Caco-2 (cell line): ENCODE data around the gene FAAP100. TPM values are rescaled to one million over a fixed set of nuclear protein-coding genes. Genes with fewer than 3 reads are reported as not detected.

Experiments used
- BruUV-seq: library from RNA; stranded (reverse); fragments of 400-500 nt; replicated peaks from 2 replicates; lab custom pipeline; 2021; lab: Mats Ljungman, UMichigan
- CTCF ChIA-PET: fragments of 300-600 bp; sonication (Branson Sonifier 250); formaldehyde crosslinking; loops from one replicate; lab custom pipeline; 2022; ENCODE audit warnings: antibody characterized with exemption; lab: Charles Lee
- POLR2A ChIA-PET: fragments of 300-600 bp; sonication (Branson Sonifier 250); formaldehyde crosslinking; loops from one replicate; lab custom pipeline; 2022; ENCODE audit warnings: antibody characterized with exemption; lab: Charles Lee
- DNase-seq, 2 experiments: peaks; one replicate each; pipeline versions ENCODE4 v3.0.0 to v3.0.0-alpha.2; 2020 to 2022
- H3K27me3 ChIP-seq: replicated peaks from 2 replicates; pipeline ENCODE4 v1.6.0; 2011; ENCODE audit warnings: low read length; ENCODE audit not compliant: control insufficient read depth, insufficient read depth
- H3K36me3 ChIP-seq: 2 replicates; pipeline ENCODE4 v1.5.1; 2011; ENCODE audit warnings: low read length; ENCODE audit not compliant: control insufficient read depth, insufficient read depth
- H3K4me1 ChIP-seq: fragments of 250-450 bp; sonication (Bioruptor Pico); 2 replicates; pipeline ENCODE4 v1.5.1; 2020; ENCODE audit warnings: mild to moderate bottlenecking
- H3K4me3 ChIP-seq: 2 replicates; pipeline ENCODE4 v1.5.1; 2011; ENCODE audit warnings: low read depth, mild to moderate bottlenecking, control low read depth, low read length
- H3K9me3 ChIP-seq: fragments of 250-450 bp; sonication (Bioruptor Pico); 2 replicates; pipeline ENCODE4 v1.5.1; 2020; ENCODE audit warnings: mild to moderate bottlenecking, moderate library complexity
- H3K27ac Mint-ChIP-seq: one replicate; pipeline ENCODE4 v1.8.0; 2022; ENCODE audit warnings: mixed read lengths; ENCODE audit not compliant: unreplicated experiment
- H3K27me3 Mint-ChIP-seq: one replicate; pipeline ENCODE4 v1.8.0; 2022; ENCODE audit warnings: mixed read lengths; ENCODE audit not compliant: insufficient read depth, unreplicated experiment
- H3K36me3 Mint-ChIP-seq: one replicate; pipeline ENCODE4 v1.8.0; 2022; ENCODE audit warnings: mild to moderate bottlenecking, mixed read lengths; ENCODE audit not compliant: insufficient read depth, unreplicated experiment
- H3K4me1 Mint-ChIP-seq: one replicate; pipeline ENCODE4 v1.8.0; 2022; ENCODE audit warnings: low read depth, mixed read lengths; ENCODE audit not compliant: unreplicated experiment
- H3K4me3 Mint-ChIP-seq: one replicate; pipeline ENCODE4 v1.8.0; 2022; ENCODE audit warnings: mild to moderate bottlenecking, moderate library complexity, mixed read lengths; ENCODE audit not compliant: unreplicated experiment
- H3K9me3 Mint-ChIP-seq: one replicate; pipeline ENCODE4 v1.8.0; 2022; ENCODE audit warnings: mixed read lengths; ENCODE audit not compliant: unreplicated experiment
- CTCF ChIP-seq, 2 experiments: fragments of 200-600 bp in 1 of 2; IDR thresholded peaks; 1 replicate in 1 of 2; 2 replicates in 1 of 2; pipeline versions ENCODE4 v1.5.1 to v1.8.0; 2011 to 2022; ENCODE audit warnings: antibody characterized with exemption in 1 of 2, control low read depth in 1 of 2, inconsistent platforms in 1 of 2, low read depth in 1 of 2, low read length in 1 of 2, mild to moderate bottlenecking in 1 of 2, moderate library complexity in 1 of 2; ENCODE audit not compliant: insufficient read depth in 1 of 2, severe bottlenecking in 1 of 2, unreplicated experiment in 1 of 2
- intact Hi-C: fragments of 100-400 bp; cut with micrococcal nuclease; formaldehyde crosslinking; loops from one replicate; pipeline ENCODE4 v1.10.0; 2022; ENCODE audit not compliant: unreplicated experiment
- total RNA-seq: library from RNA; stranded (reverse); gene quantifications from 2 replicates; pipeline ENCODE4 v1.2.3, GENCODE V29; 2022

The FAAP100 gene
- total RNA-seq, 1 experiment from 2014 or later: 38.5 TPM

GRCh38 chr17:81570964-81571363 is 18.8 kb upstream of the FAAP100 start:
- intact Hi-C loops: no loop called here
- peaks cover 6% of the 10 kb centered on the region for H3K36me3 ChIP-seq
- peaks cover 92% of the 10 kb centered on the region for H3K36me3 Mint-ChIP-seq

GRCh38 chr17:81569986-81570514 is 17.9 kb upstream of the FAAP100 start:
- Mint-ChIP-seq H3K27ac (no peak overlapping the region), H3K36me3 (peaks cover 92% of the 10 kb centered on the region), H3K27me3 (no peaks in the 10 kb centered on the region), H3K4me3 (no peak overlapping the region), H3K4me1 (peaks cover 8% of the 10 kb centered on the region), H3K9me3 (no peaks in the 10 kb centered on the region)
- no peak for DNase-seq
- H3K4me1 ChIP-seq: 0 out of 2 replicates have a peak, but pooled peaks cover 3% of the 10 kb centered on the region
- no peak overlapping the region for H3K4me3 ChIP-seq
- no peaks in the 10 kb centered on the region for H3K27me3 ChIP-seq
- BruUV-seq: no TSS peak
- H3K9me3 ChIP-seq: no peaks in the 10 kb centered on the region
- POLR2A ChIA-PET: no interaction called here
- intact Hi-C loops: no loop called here
- H3K36me3 ChIP-seq: peaks cover 3% of the 10 kb centered on the region
- CTCF ChIA-PET: no interaction called here
- no peak for TF ChIP-seq CTCF (IDR thresholded peaks at IDR 0.05; ENCODE audit: insufficient read depth in 1 of 2, low read depth in 1 of 2, low read length in 1 of 2, severe bottlenecking in 1 of 2, unreplicated experiment in 1 of 2)

More at GRCh38 chr17:81570964-81571363, 18.8 kb upstream of the FAAP100 start:
- no peaks in the 10 kb centered on the region for H3K27me3 Mint-ChIP-seq
- H3K27me3 ChIP-seq: no peaks in the 10 kb centered on the region
- no peaks in the 10 kb centered on the region for H3K9me3 ChIP-seq
- POLR2A ChIA-PET: no interaction called here
- CTCF ChIA-PET: no interaction called here
- no peak overlapping the region for H3K4me3 ChIP-seq
- no peak overlapping the region for H3K27ac Mint-ChIP-seq
- no peaks in the 10 kb centered on the region for H3K9me3 Mint-ChIP-seq
- no peak for TF ChIP-seq CTCF (IDR thresholded peaks at IDR 0.05; ENCODE audit: insufficient read depth in 1 of 2, low read depth in 1 of 2, low read length in 1 of 2, severe bottlenecking in 1 of 2, unreplicated experiment in 1 of 2)
- DNase-seq: no peak
- no peak overlapping the region for H3K4me3 Mint-ChIP-seq
- H3K4me1 Mint-ChIP-seq: peaks cover 10% of the 10 kb centered on the region
- no TSS peak for BruUV-seq
- H3K4me1 ChIP-seq: 0 out of 2 replicates have a peak, but pooled peaks cover 3% of the 10 kb centered on the region

GRCh38 chr17:81568416-81568815 is 16.3 kb upstream of the FAAP100 start:
- Mint-ChIP-seq H3K27me3 (no peaks in the 10 kb centered on the region), H3K4me3 (no peak overlapping the region), H3K27ac (peak overlapping the region; percentile 61), H3K9me3 (no peaks in the 10 kb centered on the region), H3K4me1 (no peaks in the 10 kb centered on the region), H3K36me3 (peaks cover 87% of the 10 kb centered on the region)
- BruUV-seq: no TSS peak
- intact Hi-C loops: no loop called here
- ChIA-PET POLR2A (no interaction called here), CTCF (no interaction called here)
- Histone ChIP-seq H3K36me3 (peaks cover 5% of the 10 kb centered on the region), H3K4me1 (no peaks in the 10 kb centered on the region), H3K27me3 (no peaks in the 10 kb centered on the region), H3K9me3 (no peaks in the 10 kb centered on the region), H3K4me3 (no peak overlapping the region)
- TF ChIP-seq CTCF (IDR thresholded peaks at IDR 0.05; ENCODE audit: insufficient read depth in 1 of 2, low read depth in 1 of 2, low read length in 1 of 2, severe bottlenecking in 1 of 2, unreplicated experiment in 1 of 2): no peak
- DNase-seq: no peak
